ENCODE results near the gene TBX18. TPM values are rescaled to one million over a fixed set of nuclear protein-coding genes. Genes with fewer than 3 reads are reported as not detected.

TBX18 gene
- total and polyA plus RNA-seq, 12 donors, result 1.7 to 9.1 (median 2.8) TPM

DNA sequence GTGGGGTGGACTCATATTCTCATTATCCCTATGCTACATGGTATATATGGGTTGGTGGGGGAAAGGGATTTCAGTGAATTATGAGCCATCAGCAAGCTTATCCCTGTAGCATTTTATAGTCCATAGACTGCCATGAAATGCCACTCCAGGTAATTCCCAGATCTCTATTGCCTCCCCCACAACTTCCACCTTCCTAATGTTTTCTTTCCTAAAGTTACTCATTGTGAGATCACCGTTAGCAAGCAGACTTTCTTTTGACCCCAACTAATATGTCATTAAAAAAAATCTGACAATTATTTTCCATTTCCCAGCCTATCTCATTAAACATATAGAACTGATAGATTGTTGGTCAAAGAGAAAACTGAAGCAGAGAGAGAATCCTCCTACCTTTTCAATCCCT is 40.7 kb upstream of the TBX18 start:
- Histone ChIP-seq H3K27ac (no peak overlapping the region), H3K27me3 (no peaks in the 10 kb centered on the region), H3K9me3 (no peaks in the 10 kb centered on the region), H3K4me3 (no peak overlapping the region), H3K36me3 (no peaks in the 10 kb centered on the region), H3K4me1 (no peaks in the 10 kb centered on the region)
- no peak for TF ChIP-seq CTCF (IDR thresholded peaks at IDR 0.05)
- no peak for ATAC-seq
- intact Hi-C loops (cut with DNase I), result no loop called here
- no peak for DNase-seq
- WGBS, 2 donors, result 64 to 69% methylated on average over 1 of the region's 1 CpG

DNA sequence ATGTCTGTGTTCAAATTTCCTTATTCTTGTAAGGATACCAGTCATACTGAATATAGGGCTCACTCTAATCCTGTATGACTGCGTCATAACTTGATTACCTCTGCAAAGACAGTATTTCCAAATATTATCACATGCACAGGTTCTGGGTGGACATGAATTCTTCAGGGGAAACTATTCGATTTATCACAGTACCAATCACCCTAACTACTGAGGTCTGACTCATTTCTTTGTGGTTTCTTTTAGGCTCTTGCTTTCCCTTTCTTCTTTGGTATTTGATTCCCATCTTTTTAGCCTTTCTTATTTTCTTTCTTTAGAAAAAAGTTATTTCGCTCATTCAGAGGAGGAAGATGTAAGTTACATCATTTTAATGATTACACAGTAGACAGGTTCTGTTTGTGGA is 40.3 kb upstream of the TBX18 start:
- H3K27ac ChIP-seq, result no peak overlapping the region
- H3K4me3 ChIP-seq, result no peak overlapping the region
- intact Hi-C loops (cut with DNase I), result no loop called here
- no peaks in the 10 kb centered on the region for H3K9me3 ChIP-seq
- DNase-seq (no peak), ATAC-seq (no peak)
- no peaks in the 10 kb centered on the region for H3K27me3 ChIP-seq
- no peak for TF ChIP-seq CTCF (IDR thresholded peaks at IDR 0.05)
- 76 to 77% methylated on average over 3 of the region's 3 CpGs for WGBS, 2 donors
- H3K36me3 ChIP-seq, result no peaks in the 10 kb centered on the region
- H3K4me1 ChIP-seq, result no peaks in the 10 kb centered on the region

- no peak for ATAC-seq
- Histone ChIP-seq H3K4me3 (no peak overlapping the region), H3K9me3 (peaks cover 0 to 4% (median 0%) of the 10 kb centered on the region in 11 donors), H3K36me3 (no peaks in the 10 kb centered on the region), H3K27me3 (no peaks in the 10 kb centered on the region), H3K27ac (no peak overlapping the region), H3K4me1 (no peaks in the 10 kb centered on the region)
- TF ChIP-seq CTCF (IDR thresholded peaks at IDR 0.05), result no peak
- no peak for DNase-seq
- intact Hi-C loops (cut with DNase I), result no loop called here
- 65 to 75% methylated on average over 3 of the region's 3 CpGs for WGBS, 2 donors
These were observed 36.9 kb upstream of the TBX18 start for GRCh38 chr6:84801250-84801649.

GRCh38 chr6:84798257-84798656 is 33.9 kb upstream of the TBX18 start:
- intact Hi-C loops (cut with DNase I), result no loop called here
- DNase-seq (no peak), ATAC-seq (no peak)
- peaks cover 0 to 4% (median 0%) of the 10 kb centered on the region in 11 donors for H3K9me3 ChIP-seq
- no peak overlapping the region for H3K27ac ChIP-seq
- no peak for TF ChIP-seq CTCF (IDR thresholded peaks at IDR 0.05)
- 39 to 47% methylated on average over 1 of the region's 1 CpG for WGBS, 2 donors
- no peak overlapping the region for H3K4me3 ChIP-seq
- H3K27me3 ChIP-seq, result no peaks in the 10 kb centered on the region
- H3K4me1 ChIP-seq, result no peaks in the 10 kb centered on the region
- no peaks in the 10 kb centered on the region for H3K36me3 ChIP-seq

GRCh38 chr6:84796343-84796742 is 31.9 kb upstream of the TBX18 start:
- Histone ChIP-seq H3K27ac (no peak overlapping the region), H3K27me3 (no peaks in the 10 kb centered on the region), H3K4me1 (no peaks in the 10 kb centered on the region), H3K4me3 (no peak overlapping the region), H3K36me3 (no peaks in the 10 kb centered on the region), H3K9me3 (peaks cover 0 to 4% (median 0%) of the 10 kb centered on the region in 11 donors)
- TF ChIP-seq CTCF (IDR thresholded peaks at IDR 0.05), result no peak
- intact Hi-C loops (cut with DNase I), result no loop called here
- DNase-seq (no peak), ATAC-seq (no peak)
- 53 to 58% methylated on average over 2 of the region's 2 CpGs for WGBS, 2 donors

All from heart right ventricle (tissue), 16 donors.